Activated CD4-positive, CD25-positive, alpha-beta regulatory T cell treated with anti-CD3 and anti-CD28 coated beads, Interleukin-2, amount 50 U/mL, for 24 hours (primary cell): ENCODE results near the gene AMOTL2.

Experiments
- ATAC-seq, 2 donors: fragments of 150-1000 bp; cut with Tn5 transposase; one replicate each; pipeline ENCODE4 v1.10.0; 2021; ENCODE audit warnings: mild to moderate bottlenecking in 1 of 2, moderate library complexity in 1 of 2

Gene AMOTL2

GRCh38 chr3:134378384-134378783, 4.1 kb upstream of the AMOTL2 start:
- ATAC-seq, result peak in 1 of 2 donors; percentile 17

GRCh38 chr3:134377896-134378295, 3.6 kb upstream of the AMOTL2 start:
- ATAC-seq, result no peak

- ATAC-seq, result no peak
Observed at GRCh38 chr3:134376786-134377426, 2.7 kb upstream of the AMOTL2 start.

- ATAC-seq, result no peak
Observed at GRCh38 chr3:134376385-134376765, 2.1 kb upstream of the AMOTL2 start.

GRCh38 chr3:134375582-134376384, 1.5 kb upstream of the AMOTL2 start:
- ATAC-seq, result no peak

GRCh38 chr3:134374791-134375581, 739 bp upstream of the AMOTL2 start:
- no peak for ATAC-seq

GRCh38 chr3:134373271-134374104, 759 bp downstream of the AMOTL2 start:
- ATAC-seq, result no peak

GRCh38 chr3:134372396-134373270, 1.6 kb downstream of the AMOTL2 start:
- ATAC-seq, result no peak

GRCh38 chr3:134371542-134372324, 2.5 kb downstream of the AMOTL2 start:
- no peak for ATAC-seq

GRCh38 chr3:134370611-134371531, 3.4 kb downstream of the AMOTL2 start:
- ATAC-seq, result no peak

- no peak for ATAC-seq
Observed at GRCh38 chr3:134369861-134370596, 4.2 kb downstream of the AMOTL2 start.

GRCh38 chr3:134369231-134369741, 5.0 kb downstream of the AMOTL2 start:
- no peak for ATAC-seq

GRCh38 chr3:134368751-134369105, 5.5 kb downstream of the AMOTL2 start:
- ATAC-seq, result no peak

GRCh38 chr3:134367869-134368750, 6.1 kb downstream of the AMOTL2 start:
- no peak for ATAC-seq

GRCh38 chr3:134366928-134367811, 7.1 kb downstream of the AMOTL2 start:
- no peak for ATAC-seq

GRCh38 chr3:134366221-134366927, 7.9 kb downstream of the AMOTL2 start:
- ATAC-seq, result no peak
